Pancreas (tissue), 10 donors: ENCODE data around the gene ITPR1. TPM values are rescaled to one million over a fixed set of nuclear protein-coding genes. Genes with fewer than 3 reads are reported as not detected.
A peak's percentile ranks its signal among the peaks of the same experiment; 100 is the strongest.

ENCODE experiments used
- ATAC-seq, 4 donors: fragments of 200-7000 bp; cut with Tn5 transposase; one replicate each; pipeline versions ENCODE4 v1.8.0 to v1.9.1; 2020; ENCODE audit warnings: mild to moderate bottlenecking in 4 of 4, moderate library complexity in 4 of 4
- DNase-seq, 6 donors: peaks; one replicate each; pipeline ENCODE4 v3.0.0-alpha.2; 2020
- FAIRE-seq: peaks from 2 replicates; lab custom pipeline; 2012; peaks lifted over from hg19 to GRCh38; lab: Jason Lieb, UNC
- H3K27ac ChIP-seq, 4 donors: fragments of 200-600 bp; sonication (generic); 1 replicate in 3 of 4; 2 replicates in 1 of 4; pipeline versions ENCODE4 v1.5.0 to v1.8.0; 2020
- H3K27me3 ChIP-seq, 4 donors: fragments of 200-600 bp; one replicate each; pipeline ENCODE4 v1.8.0; 2021
- H3K36me3 ChIP-seq, 3 donors: fragments of 200-600 bp; sonication (generic) in 1 of 3; one replicate each; pipeline versions ENCODE4 v1.5.0 to v1.8.0; 2020 to 2021
- H3K4me1 ChIP-seq, 3 donors: fragments of 200-600 bp; one replicate each; pipeline ENCODE4 v1.8.0; 2021
- H3K4me3 ChIP-seq, 4 donors: fragments of 200-600 bp; sonication (generic) in 2 of 4; one replicate each; pipeline versions ENCODE4 v1.5.0 to v1.8.0; 2020 to 2021
- H3K9me3 ChIP-seq, 4 donors: fragments of 200-600 bp; one replicate each; pipeline ENCODE4 v1.8.0; 2021
- CTCF ChIP-seq, 4 donors: fragments of 200-600 bp; sonication (generic) in 3 of 4; IDR thresholded peaks; one replicate each; pipeline versions ENCODE4 v1.5.0 to v1.8.0; 2021; ENCODE audit warnings: antibody characterized with exemption in 4 of 4
- WGBS, 2 donors: extraction: QIAGEN DNeasy Blood & Tissue Kit; methylation state at CpG; one replicate each; pipeline ENCODE4 v1.1.7; 2013; 5-methylcytosine and 5-hydroxymethylcytosine counted together
- intact Hi-C, 3 donors: fragments of 100-400 bp; cut with DNase I; formaldehyde crosslinking; loops; one replicate each; pipeline versions ENCODE4 v1.11.1 to v1.14.2; 2022
- polyA plus RNA-seq, 2 donors: library from polyadenylated mRNA; stranded (reverse); fragments of 200-250 nt; gene quantifications; one replicate each; pipeline ENCODE4 v1.2.3, GENCODE V29; 2013
- total RNA-seq, 6 donors: library from RNA; stranded (reverse); fragmentation: NEBNext Ultra II Directional in 4 of 6; extraction: Animal tissue kit (Norgen Biotek cat#: 25700) in 4 of 6; gene quantifications; one replicate each; pipeline versions ENCODE4 v1.2.1 to v1.2.4, GENCODE V29; 2021 to 2023
- donor health status: healthy with polysubstance abuse.
- donor health status: DM: no; HTN: no; CAD: no; lungs with moderate emphysema.
- donor health status: DM: no; HTN: no; CAD: no.
- donor health status: control.
- donor health status: control.
- donor health status: Bipolar disorder and iron deficiency.
- donor health status: DM: yes; HTN: yes; CAD: no.
- donor health status: DM: no; HTN: no; CAD: no.
- donor health status: DM: no; HTN: no; CAD: no.
- donor health status: DM: yes; HTN: yes; CAD: no.

ITPR1 gene
- total and polyA plus RNA-seq, 8 donors, result 4.5 to 19.1 (median 10.1) TPM

DNA sequence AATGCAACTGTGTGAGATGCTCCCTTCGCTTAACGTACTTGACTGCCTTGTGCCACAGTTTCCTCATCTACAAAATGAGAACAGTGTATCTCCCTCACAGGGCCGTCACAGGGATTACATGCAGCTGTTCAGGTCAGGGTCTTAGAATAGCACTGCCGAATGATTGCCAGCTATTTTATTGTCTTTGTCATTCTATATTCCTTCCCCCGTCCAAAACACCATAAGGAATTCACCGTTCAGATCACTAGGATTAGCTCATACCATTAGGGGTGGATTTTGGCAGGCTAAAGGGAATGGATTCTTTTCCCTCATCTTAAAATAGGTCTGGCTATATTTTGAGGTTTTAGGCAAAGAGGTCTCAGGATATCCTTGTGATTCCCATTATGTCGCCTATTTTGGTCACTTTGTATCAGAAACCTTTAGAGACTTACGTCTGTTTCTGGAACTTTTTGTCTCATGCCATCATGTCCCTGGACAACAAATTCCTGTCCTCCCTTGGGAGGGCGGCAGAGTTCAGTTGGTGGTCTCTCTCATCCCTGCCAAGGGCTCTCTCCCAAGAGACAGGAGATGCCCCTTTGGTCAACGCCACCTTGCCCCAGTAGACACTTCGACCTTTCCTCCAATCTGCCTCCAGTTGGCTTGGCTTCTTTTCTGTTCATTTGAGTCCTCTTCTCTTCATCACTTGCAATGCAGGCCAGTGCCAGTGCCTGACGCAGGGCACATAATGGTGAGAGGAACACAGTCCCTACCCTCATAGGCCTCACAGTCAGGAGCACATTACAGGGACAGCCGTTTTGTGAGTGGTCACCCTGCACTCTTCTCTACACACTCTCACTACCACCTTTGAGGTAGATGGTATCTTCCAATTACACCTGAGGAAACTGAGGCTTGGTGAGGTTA, 314.5 kb downstream of the ITPR1 start:
- WGBS, 2 donors, result 93 to 94% methylated on average over 13 of the region's 13 CpGs
- intact Hi-C loops, result no loop called here
- no peak overlapping the region for H3K27ac ChIP-seq
- H3K9me3 ChIP-seq, result no peaks in the 10 kb centered on the region
- ATAC-seq (no peak), DNase-seq (no peak), FAIRE-seq (no peak)
- H3K4me3 ChIP-seq, result no peak overlapping the region
- H3K4me1 ChIP-seq, result peaks cover 8 to 10% (median 8%) of the 10 kb centered on the region in 3 donors
- H3K27me3 ChIP-seq, result no peaks in the 10 kb centered on the region
- H3K36me3 ChIP-seq, result no peaks in the 10 kb centered on the region
- no peak for TF ChIP-seq CTCF (IDR thresholded peaks at IDR 0.05)

DNA sequence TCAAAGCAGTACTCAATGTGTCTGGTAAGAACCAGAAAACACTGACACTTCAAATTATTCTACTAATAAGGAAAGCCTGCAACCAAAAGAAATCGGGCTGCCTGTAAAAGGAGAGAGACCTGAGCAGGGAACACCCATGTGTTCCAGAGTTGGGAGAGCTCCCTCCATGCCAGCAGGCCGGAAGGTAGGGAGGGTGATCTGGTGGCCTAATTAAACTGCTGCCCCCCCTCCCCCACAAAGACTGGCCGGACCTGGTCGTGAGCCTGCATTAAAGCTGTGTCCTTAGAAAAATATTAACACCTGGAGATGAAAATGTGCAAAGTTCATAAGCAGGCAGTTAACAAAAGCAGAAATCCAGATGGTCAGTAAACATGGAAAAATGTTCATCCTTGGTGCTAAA, 315.5 kb downstream of the ITPR1 start:
- peak overlapping the region in 1 of 4 donors; percentile 33 for H3K27ac ChIP-seq
- intact Hi-C loops, result no loop called here
- FAIRE-seq (no peak), ATAC-seq (peak; percentile 33 to 82 (median 70)), DNase-seq (peak in 2 of 6 donors; percentile 25 to 54)
- no peak for TF ChIP-seq CTCF (IDR thresholded peaks at IDR 0.05)
- H3K27me3 ChIP-seq, result no peaks in the 10 kb centered on the region
- WGBS, 2 donors, result 11 to 18% methylated on average over 4 of the region's 4 CpGs
- peaks cover 8 to 10% (median 8%) of the 10 kb centered on the region in 3 donors for H3K4me1 ChIP-seq
- H3K4me3 ChIP-seq, result no peak overlapping the region
- no peaks in the 10 kb centered on the region for H3K36me3 ChIP-seq
- H3K9me3 ChIP-seq, result no peaks in the 10 kb centered on the region

- Histone ChIP-seq H3K27ac (no peak overlapping the region), H3K4me1 (peaks cover 8 to 10% (median 8%) of the 10 kb centered on the region in 3 donors), H3K27me3 (no peaks in the 10 kb centered on the region), H3K9me3 (no peaks in the 10 kb centered on the region), H3K4me3 (no peak overlapping the region), H3K36me3 (no peaks in the 10 kb centered on the region)
- no peak for DNase-seq
- no peak for FAIRE-seq
- WGBS, 2 donors, result 78 to 81% methylated on average over 3 of the region's 3 CpGs
- intact Hi-C loops, result no loop called here
- no peak for TF ChIP-seq CTCF (IDR thresholded peaks at IDR 0.05)
- no peak for ATAC-seq
Observed at GRCh38 chr3:4809922-4810321, 316.8 kb downstream of the ITPR1 start.

DNA sequence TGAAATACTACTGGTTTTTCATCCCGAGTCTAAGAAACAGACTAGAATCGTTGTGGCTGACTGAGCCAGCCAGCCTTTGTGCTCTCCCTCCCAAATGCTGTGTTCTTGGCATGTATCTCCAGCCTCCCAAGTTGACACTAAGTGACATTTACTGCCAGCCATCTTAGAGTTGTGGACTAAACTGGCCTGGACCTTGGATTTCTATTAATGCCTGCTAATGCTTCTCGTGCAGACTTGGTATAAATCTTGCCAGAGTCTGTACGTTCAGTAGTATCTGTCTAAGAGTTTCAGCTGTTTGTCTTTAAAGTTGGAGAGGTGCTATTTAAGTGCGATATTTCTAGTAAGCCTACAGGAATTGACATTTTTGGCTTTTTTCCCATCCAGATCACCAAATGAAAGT, 319.4 kb downstream of the ITPR1 start:
- no peak for TF ChIP-seq CTCF (IDR thresholded peaks at IDR 0.05)
- WGBS, 2 donors, result 89% methylated on average over 5 of the region's 5 CpGs
- DNase-seq, result no peak
- Histone ChIP-seq H3K9me3 (no peaks in the 10 kb centered on the region), H3K4me1 (peaks cover 8 to 10% (median 8%) of the 10 kb centered on the region in 3 donors), H3K4me3 (no peak overlapping the region), H3K36me3 (no peaks in the 10 kb centered on the region), H3K27ac (no peak overlapping the region), H3K27me3 (no peaks in the 10 kb centered on the region)
- no peak for FAIRE-seq
- intact Hi-C loops, result no loop called here
- no peak for ATAC-seq

DNA sequence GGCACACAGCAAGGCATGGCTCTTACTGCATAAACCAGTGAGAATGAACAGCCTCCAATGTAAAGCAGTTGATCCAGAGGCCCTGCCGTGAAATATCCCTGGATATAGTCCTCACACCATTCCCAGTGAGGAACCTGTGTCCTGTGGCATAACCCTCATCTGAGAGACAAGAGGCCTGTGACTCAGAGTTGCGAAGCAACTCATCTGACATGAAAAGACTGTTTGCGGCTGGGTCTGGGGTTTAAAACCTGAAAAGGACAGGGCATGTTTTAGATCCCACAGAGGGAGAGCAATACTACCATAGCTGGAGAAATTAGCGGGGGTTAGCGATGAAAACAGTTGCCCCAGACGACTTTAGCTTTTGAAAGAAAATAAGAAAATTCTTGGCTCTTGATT, 320.8 kb downstream of the ITPR1 start:
- no peak overlapping the region for H3K4me3 ChIP-seq
- ATAC-seq (no peak), FAIRE-seq (no peak), DNase-seq (no peak)
- no peaks in the 10 kb centered on the region for H3K27me3 ChIP-seq
- H3K4me1 ChIP-seq, result peaks cover 2 to 7% (median 3%) of the 10 kb centered on the region in 3 donors
- peaks cover 0 to 5% (median 0%) of the 10 kb centered on the region in 3 donors for H3K36me3 ChIP-seq
- intact Hi-C loops, result no loop called here
- H3K9me3 ChIP-seq, result no peaks in the 10 kb centered on the region
- no peak for TF ChIP-seq CTCF (IDR thresholded peaks at IDR 0.05)
- H3K27ac ChIP-seq, result no peak overlapping the region
- WGBS, 2 donors, result 89% methylated on average over 6 of the region's 6 CpGs
